ENCODE measurements around the gene GUCY2D. TPM values are rescaled to one million over a fixed set of nuclear protein-coding genes. Genes with fewer than 3 reads are reported as not detected.

The GUCY2D gene
- total RNA-seq, 4 donors from 2014 or later, result 0.14 TPM; not detected in 3

DNA sequence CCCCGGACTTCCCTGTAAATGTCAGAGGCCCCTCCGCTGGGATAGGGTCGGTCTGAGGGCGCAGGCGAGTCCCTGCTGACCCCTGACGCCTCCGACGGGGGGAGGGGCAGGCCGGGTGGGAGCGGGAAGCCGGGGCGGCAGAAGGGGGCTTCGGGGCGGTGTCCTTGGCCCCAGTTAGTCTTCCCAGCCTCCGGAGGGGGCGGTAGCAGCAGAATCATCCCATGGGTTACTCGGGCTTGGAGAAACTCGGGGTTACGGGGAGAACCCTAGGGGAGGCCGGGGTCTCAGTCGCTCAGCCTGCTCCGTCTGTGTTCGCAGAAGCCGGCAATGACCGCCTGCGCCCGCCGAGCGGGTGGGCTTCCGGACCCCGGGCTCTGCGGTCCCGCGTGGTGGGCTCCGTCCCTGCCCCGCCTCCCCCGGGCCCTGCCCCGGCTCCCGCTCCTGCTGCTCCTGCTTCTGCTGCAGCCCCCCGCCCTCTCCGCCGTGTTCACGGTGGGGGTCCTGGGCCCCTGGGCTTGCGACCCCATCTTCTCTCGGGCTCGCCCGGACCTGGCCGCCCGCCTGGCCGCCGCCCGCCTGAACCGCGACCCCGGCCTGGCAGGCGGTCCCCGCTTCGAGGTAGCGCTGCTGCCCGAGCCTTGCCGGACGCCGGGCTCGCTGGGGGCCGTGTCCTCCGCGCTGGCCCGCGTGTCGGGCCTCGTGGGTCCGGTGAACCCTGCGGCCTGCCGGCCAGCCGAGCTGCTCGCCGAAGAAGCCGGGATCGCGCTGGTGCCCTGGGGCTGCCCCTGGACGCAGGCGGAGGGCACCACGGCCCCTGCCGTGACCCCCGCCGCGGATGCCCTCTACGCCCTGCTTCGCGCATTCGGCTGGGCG lies 542 bp downstream of the GUCY2D start:
- Histone ChIP-seq H3K27me3 (peaks cover 14 to 30% of the 10 kb centered on the region in 2 donors), H3K36me3 (no peaks in the 10 kb centered on the region), H3K4me1 (peaks cover 0 to 5% of the 10 kb centered on the region in 2 donors), H3K9me3 (no peaks in the 10 kb centered on the region), H3K4me3 (no peak overlapping the region), H3K27ac (no peak overlapping the region)
- DNase-seq, result no peak
- TF ChIP-seq POLR2A (IDR thresholded peaks at IDR 0.05), result no peak
- TF ChIP-seq, protein P1, sequence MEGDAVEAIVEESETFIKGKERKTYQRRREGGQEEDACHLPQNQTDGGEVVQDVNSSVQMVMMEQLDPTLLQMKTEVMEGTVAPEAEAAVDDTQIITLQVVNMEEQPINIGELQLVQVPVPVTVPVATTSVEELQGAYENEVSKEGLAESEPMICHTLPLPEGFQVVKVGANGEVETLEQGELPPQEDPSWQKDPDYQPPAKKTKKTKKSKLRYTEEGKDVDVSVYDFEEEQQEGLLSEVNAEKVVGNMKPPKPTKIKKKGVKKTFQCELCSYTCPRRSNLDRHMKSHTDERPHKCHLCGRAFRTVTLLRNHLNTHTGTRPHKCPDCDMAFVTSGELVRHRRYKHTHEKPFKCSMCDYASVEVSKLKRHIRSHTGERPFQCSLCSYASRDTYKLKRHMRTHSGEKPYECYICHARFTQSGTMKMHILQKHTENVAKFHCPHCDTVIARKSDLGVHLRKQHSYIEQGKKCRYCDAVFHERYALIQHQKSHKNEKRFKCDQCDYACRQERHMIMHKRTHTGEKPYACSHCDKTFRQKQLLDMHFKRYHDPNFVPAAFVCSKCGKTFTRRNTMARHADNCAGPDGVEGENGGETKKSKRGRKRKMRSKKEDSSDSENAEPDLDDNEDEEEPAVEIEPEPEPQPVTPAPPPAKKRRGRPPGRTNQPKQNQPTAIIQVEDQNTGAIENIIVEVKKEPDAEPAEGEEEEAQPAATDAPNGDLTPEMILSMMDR (IDR thresholded peaks at IDR 0.05), result no peak
- intact Hi-C loops (cut with DNase I; ENCODE audit: low total_unique reads), result no loop called here

GRCh38 chr17:8003594-8004181 lies 1.3 kb downstream of the GUCY2D start:
- TF ChIP-seq POLR2A (IDR thresholded peaks at IDR 0.05), result no peak
- TF ChIP-seq, protein P1 (IDR thresholded peaks at IDR 0.05), result no peak
- H3K9me3 ChIP-seq, result no peaks in the 10 kb centered on the region
- no peaks in the 10 kb centered on the region for H3K36me3 ChIP-seq
- peaks cover 14 to 30% of the 10 kb centered on the region in 2 donors for H3K27me3 ChIP-seq
- no peak overlapping the region for H3K27ac ChIP-seq
- H3K4me3 ChIP-seq, result no peak overlapping the region
- H3K4me1 ChIP-seq, result peaks cover 0 to 5% of the 10 kb centered on the region in 2 donors
- intact Hi-C loops (cut with DNase I; ENCODE audit: low total_unique reads), result no loop called here
- DNase-seq, result no peak

DNA sequence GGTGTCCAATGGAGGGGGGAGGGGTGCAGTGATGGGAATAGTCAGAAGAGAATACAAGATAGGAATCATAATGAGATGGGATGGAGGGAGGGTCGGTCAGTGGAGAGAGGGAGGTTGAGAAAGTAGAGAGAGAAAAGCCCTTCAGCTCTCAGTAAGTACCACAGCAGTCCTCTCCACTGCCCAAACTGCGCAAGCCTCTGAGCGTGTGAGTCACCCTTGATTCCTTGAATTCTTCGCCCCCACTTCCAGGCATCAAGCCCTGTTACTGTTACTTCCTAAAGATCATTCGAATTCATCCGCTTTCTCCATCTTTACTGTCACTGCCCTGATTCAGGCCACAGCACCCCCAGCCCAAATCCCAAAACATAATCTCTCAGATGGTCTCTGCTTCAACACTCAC lies 2.5 kb downstream of the GUCY2D start:
- Histone ChIP-seq H3K36me3 (no peaks in the 10 kb centered on the region), H3K27ac (no peak overlapping the region), H3K27me3 (peaks cover 14 to 30% of the 10 kb centered on the region in 2 donors), H3K9me3 (no peaks in the 10 kb centered on the region), H3K4me3 (no peak overlapping the region), H3K4me1 (peaks cover 0 to 5% of the 10 kb centered on the region in 2 donors)
- intact Hi-C loops (cut with DNase I; ENCODE audit: low total_unique reads), result no loop called here
- no peak for DNase-seq
- TF ChIP-seq, protein P1 (IDR thresholded peaks at IDR 0.05), result no peak
- no peak for TF ChIP-seq POLR2A (IDR thresholded peaks at IDR 0.05)

DNA sequence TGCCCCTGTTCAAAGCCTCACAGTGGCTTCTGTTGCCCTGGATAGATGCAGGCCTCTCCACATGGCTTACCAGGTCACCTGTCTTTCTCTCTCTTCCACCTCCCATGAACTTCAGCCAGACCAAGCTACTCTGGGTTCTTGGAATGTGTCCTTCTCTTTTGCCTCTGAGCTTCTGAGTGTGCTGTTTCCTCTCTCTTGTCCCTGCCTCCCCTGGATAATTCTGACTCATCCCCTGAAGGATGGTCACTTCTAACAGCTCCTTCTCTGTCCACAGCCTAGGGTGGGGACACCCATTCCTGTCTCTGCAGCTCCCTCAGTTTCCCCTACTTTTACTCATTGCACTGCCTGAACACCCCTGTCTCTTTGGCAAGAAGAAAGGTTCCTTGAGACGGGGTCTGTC lies 2.9 kb downstream of the GUCY2D start:
- Histone ChIP-seq H3K36me3 (no peaks in the 10 kb centered on the region), H3K9me3 (no peaks in the 10 kb centered on the region), H3K27me3 (peaks cover 14 to 26% of the 10 kb centered on the region in 2 donors), H3K27ac (no peak overlapping the region), H3K4me1 (peaks cover 0 to 5% of the 10 kb centered on the region in 2 donors), H3K4me3 (no peak overlapping the region)
- no peak for TF ChIP-seq POLR2A (IDR thresholded peaks at IDR 0.05)
- TF ChIP-seq, protein P1 (IDR thresholded peaks at IDR 0.05), result no peak
- no peak for DNase-seq
- intact Hi-C loops (cut with DNase I; ENCODE audit: low total_unique reads), result no loop called here
